Muscle of arm (tissue), 12 donors: Measurements from ENCODE around the gene PRDM1. TPM values are rescaled to one million over a fixed set of nuclear protein-coding genes. Genes with fewer than 3 reads are reported as not detected.

ENCODE experiments used
- polyA plus RNA-seq, 12 donors: library from polyadenylated mRNA; unstranded; fragments of 120-200 nt; gene quantifications; one replicate each; pipeline ENCODE4 v1.2.1, GENCODE V29; 2013; ENCODE audit not compliant: insufficient read length in 12 of 12

PRDM1 gene
- polyA plus RNA-seq, 12 donors: 2.9 to 24.4 (median 5.5) TPM; not detected in 1

Other genes starting within 250 kb of the PRDM1 start
- gene ATG5, start 239.4 kb downstream of the PRDM1 start, polyA plus RNA-seq: 10 to 100 TPM in 11 of 12 donors, not detected in 1; 20.7 to 37.2 (median 29.0) TPM